ENCODE data around the gene SEPTIN5.

Gene SEPTIN5

GRCh38 chr22:19706661-19707151 lies 7.6 kb upstream of the SEPTIN5 start:
- no peak for DNase-seq

GRCh38 chr22:19707347-19708290 lies 6.7 kb upstream of the SEPTIN5 start:
- no peak for DNase-seq

DNA sequence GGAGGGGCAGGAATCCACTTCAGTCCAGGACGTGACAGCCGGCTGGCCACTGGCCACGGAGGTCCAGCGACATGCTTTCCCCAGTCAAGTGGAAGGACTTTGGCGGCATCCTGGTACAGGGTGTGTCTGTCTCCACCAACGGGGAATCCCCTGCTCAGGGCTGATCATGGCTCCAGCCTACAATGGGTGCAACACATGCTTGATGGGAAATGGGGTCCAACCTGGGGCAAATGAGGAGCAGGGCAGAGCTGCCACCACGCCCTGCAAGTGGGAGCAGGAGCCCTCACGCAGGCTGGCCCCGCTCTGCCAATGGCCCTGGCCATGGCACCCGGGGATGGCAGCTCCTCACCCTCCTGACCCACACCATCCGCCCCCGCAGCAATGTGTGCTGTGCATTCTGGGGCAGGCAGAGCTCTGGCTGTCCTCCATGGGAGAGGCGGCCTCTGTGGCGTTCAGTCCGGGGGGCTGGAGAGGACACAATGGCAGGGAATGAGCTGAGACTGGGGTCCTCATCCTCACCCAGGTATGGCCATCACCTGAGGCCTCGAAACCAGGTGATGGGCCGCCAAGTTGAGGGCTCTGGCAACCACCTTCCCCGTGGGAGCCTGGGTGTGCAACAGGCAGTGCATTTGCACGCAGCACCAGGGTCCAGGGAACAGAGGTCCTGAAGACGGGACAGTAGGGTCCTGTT lies 5.8 kb upstream of the SEPTIN5 start:
- DNase-seq: no peak

- DNase-seq: no peak
Measured at GRCh38 chr22:19709063-19709769, 5.1 kb upstream of the SEPTIN5 start.

DNA sequence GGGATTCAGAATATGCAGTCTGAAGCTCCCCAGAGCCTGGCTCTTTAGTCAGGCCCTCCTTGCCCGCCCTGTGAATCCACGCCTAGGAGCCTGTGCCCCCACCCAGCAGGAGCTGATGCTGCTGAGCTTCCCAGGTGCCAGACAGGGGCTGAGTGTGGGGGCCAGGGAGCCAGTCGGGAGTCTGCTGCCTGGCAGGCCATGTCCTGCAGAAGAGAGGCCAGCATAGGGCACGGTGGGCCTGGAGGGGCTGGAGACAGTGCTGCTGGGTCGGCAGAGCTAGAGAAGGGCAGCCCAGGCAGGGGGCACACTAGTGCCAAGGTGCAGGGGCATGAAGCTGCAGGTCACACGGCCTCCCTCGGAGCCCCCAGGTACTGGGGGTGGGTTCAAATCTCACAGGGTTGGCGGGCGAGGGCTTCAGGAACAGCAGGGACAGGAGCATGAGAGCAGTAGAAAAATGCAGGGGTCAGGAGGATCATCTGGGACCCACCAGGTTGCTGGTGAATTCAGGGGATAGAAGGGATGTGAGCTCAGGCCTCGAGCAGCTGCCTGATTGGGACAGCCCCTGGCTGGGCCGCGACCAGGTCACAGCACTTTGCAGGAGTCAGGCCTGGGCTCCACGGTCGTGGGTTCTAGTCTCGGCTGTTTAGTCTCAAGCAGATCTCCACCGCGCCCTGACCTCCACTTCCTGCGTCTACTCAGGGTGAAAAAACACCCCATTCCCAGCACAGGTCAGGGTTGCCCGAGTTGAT lies 4.1 kb upstream of the SEPTIN5 start:
- no peak for DNase-seq

GRCh38 chr22:19710769-19711106 lies 3.6 kb upstream of the SEPTIN5 start:
- no peak for DNase-seq

GRCh38 chr22:19713245-19713644 lies 1.1 kb upstream of the SEPTIN5 start:
- DNase-seq: no peak

GRCh38 chr22:19713650-19714311 lies 522 bp upstream of the SEPTIN5 start:
- no peak for DNase-seq

GRCh38 chr22:19715188-19715930 lies 1.1 kb downstream of the SEPTIN5 start:
- DNase-seq: no peak

DNA sequence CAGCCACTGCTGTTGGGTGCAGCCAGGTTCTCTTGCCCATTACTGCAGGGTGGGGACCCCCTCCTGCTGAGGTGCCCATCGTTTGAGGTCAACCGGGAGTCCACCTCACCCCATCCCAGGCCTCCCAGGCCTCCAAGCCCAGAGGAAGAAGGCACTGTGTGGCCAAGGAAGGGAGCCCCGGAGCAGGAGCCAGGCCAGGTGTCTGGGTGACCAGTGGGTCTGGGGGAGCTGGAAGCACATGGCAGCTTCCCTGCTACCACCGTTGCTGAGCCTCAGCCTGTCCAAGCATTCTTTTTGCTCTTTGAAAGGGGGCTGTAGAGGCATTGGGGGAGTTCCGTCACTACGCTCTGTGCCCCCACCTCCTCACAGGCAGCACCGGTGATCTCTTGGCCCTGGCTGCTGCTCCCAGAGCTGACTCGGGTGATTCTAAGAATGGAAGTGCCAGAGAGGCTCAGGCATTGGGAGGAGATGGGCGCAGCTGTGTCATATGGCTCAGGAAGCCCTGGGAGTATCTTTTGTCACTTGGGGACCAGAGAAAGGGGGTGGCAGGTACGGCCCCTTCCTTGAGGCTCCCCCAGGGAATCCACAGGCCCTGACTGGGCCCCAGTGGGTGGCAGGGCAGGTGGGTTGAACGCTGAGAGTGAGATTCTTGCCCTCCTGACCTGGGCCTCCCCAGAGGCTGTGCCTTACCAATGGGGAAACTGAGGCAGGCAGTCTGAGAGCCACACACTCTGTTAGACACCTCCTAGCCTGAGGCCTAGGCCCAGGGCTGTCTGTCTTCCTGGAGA lies 1.9 kb downstream of the SEPTIN5 start:
- DNase-seq: no peak

DNA sequence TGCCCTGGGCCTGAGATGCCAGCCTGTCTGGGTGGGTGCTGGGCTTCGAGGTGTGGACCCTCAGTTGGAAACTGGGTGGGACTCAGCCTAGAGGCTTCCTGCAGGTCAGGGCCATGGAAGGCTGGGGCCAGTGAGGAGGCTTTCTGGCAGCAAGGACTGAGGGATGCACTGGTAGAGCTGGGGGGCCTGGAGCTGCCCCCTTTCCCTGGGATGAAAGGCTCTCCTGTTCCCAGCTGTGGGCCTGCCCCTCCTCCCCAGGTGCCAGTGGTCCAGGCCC lies 2.5 kb downstream of the SEPTIN5 start:
- no peak for DNase-seq

- DNase-seq: no peak
Measured at GRCh38 chr22:19717181-19717580, 2.9 kb downstream of the SEPTIN5 start.

DNA sequence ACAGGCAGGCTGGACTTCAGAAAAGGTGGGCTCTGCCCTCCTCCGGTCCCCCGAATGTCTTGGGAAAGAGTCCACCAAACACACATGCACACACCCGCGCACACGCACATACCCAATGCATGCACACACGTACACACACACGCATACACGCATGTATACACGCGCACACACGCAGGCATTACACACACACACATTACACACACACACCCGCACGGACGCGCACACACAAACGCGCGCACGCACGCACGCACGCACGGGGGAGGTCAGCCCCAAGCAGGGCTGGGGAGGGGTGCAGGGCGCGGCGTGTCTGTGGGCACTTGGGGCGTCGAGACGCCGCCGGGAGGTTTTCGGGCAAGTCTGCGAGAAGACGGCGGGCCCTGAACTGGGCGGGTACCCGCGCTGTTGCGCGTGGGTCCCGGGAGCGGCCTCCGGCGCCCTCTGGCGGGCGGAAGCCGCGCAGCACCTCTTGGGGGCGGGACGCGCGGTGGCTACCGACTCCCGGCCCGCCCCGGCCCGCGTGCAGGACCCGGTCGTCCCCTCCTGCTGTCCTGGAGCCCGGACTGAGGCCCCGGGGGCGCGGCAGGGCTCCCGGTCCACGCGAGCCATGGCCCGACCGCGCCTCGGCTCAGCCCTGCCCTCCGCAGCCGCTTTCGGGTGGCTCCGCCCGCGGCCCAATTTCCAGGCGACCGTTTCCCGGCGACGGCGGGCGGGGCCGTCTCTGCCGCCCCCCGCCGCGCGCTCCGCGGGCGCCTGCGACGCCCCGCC lies 3.6 kb downstream of the SEPTIN5 start:
- DNase-seq: peak; percentile 86

DNA sequence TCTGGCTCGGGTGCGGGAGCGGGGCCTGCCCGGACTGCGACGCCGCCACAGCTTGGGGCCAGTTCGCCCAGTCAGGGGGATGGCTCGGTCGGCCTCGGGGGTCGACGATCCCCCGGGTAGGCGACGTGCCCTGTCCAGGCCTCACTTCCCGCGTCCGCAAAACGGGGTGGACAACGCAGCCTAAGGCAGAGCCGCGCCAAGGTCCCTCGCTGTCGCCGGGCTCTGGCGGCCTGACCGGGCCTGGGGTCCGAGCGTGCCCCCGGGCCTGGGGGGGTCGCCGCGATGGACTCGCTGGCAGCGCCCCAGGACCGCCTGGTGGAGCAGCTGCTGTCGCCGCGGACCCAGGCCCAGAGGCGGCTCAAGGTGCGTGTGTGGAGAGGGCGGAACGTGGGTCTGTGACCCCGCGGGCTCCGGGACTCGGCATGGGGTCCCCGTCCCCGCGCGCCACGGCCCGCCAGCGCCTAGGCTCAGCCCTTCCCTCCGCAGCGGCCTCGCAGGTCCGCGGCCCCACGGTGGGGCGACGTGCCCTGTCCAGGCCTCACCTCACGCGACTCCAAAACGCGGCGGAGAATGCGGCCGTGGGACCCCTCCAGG lies 4.2 kb downstream of the SEPTIN5 start:
- no peak for DNase-seq

GRCh38 chr22:19719050-19719482 lies 4.8 kb downstream of the SEPTIN5 start:
- DNase-seq: no peak

- no peak for DNase-seq
Measured at GRCh38 chr22:19719488-19720021, 5.3 kb downstream of the SEPTIN5 start.

DNA sequence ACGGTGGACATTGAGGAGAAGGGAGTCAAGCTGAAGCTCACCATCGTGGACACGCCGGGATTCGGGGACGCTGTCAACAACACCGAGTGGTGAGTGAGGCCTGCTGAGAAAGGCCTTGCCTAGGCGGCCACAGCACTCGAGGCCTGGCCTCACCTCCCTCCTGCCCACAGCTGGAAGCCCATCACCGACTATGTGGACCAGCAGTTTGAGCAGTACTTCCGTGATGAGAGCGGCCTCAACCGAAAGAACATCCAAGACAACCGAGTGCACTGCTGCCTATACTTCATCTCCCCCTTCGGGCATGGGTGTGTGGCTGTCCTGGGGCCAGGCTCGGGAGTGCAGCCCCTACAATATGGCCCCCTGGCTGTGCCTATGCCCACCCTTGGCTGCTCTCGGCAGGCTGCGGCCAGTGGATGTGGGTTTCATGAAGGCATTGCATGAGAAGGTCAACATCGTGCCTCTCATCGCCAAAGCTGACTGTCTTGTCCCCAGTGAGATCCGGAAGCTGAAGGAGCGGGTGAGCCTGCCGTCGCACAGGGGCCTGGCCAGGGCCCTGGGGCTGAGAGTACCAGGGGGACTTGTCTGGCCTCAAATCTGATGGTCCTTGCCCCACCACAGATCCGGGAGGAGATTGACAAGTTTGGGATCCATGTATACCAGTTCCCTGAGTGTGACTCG lies 6.0 kb downstream of the SEPTIN5 start:
- DNase-seq: no peak

DNA sequence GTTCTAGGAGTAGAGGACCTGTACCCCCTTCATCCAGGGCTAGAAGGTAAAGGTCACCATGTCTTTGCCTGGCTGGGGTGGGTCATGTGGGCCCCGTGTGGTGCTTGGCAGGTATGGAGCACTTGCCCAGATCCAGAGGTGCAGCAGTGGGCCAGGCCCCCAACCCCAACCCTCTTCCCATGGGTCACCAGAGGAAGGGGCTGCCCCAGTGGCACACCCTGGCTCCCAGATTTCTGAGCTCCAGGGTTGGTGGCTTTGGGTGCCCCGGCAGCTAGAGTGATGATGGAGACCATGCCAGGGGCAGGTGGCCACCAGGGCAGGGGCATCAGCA lies 6.7 kb downstream of the SEPTIN5 start:
- no peak for DNase-seq
